A172 (cell line): Measurements from ENCODE around the gene KRT84. TPM values are rescaled to one million over a fixed set of nuclear protein-coding genes. Genes with fewer than 3 reads are reported as not detected.

ENCODE experiments used
- DNase-seq: peaks from one replicate; pipeline ENCODE4 v3.0.0-alpha.2; 2015; ENCODE audit warnings: low spot score
- total RNA-seq: library from RNA; depleted of rRNA; stranded (reverse); fragments of >200 nt; shearing (Covaris generic); gene quantifications from 2 replicates; pipeline ENCODE4 v1.2.3, GENCODE V29; 2014; rRNA removed

Gene KRT84
- total RNA-seq, 1 experiment from 2014 or later = not detected

DNA sequence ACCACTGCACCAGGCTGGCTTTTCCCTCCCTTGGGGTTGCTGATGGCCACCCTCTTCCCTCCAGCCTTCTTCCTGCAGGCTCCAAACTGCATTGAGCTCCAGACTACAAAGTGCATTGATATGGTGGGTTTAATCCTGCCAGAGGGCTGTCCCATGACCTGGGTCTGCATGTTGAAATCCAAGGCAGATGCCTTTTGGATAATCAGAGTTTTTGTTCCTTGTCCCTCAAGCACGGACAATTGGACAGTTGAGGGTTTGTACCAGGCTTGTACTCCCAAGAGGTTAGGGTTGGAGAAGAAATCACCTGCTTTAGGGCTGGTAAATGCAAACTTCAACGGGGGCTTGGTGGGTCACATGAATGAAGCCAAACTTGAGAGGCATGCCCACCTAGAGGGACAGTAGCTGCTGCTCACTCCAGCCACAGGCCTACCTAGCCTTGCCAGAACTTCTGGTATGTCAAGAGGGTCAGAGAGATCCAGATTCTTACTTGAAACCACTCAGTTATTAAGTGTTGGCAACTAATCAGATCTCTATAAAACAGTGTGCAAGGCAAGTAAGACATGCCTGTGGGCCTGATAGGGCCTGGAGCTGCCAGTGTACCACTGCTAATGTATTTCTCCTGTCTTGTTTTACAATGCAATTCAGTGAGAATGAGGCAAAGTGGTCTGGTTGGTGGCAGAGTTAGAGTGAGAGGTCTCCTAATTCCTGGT, 42.5 kb downstream of the KRT84 start:
- DNase-seq = no peak

DNA sequence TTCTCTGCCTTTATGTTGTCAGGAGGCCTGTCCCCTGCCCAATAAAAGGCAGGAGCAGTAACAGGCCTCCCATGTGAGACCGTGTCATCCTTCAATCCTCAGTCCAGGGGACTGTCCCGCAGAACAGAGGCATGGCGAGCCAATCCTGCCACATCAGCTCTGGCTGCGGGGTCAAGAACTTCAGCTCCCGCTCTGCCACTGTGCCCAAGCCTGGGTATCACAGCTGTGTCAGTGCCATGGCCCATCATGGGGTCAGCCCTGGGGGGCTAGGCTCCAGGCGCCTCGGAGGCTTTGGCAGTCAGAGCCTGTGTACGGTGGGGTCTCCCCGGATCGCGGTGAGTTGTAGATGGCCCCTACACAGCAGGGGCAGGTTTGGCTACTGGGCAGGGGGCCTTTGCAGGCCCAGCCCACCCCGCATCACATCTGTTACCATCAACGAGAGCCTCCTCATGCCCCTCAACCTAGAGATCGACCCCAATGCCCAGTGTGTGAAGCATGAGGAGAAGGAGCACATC, 44.3 kb downstream of the KRT84 start:
- DNase-seq = no peak

DNA sequence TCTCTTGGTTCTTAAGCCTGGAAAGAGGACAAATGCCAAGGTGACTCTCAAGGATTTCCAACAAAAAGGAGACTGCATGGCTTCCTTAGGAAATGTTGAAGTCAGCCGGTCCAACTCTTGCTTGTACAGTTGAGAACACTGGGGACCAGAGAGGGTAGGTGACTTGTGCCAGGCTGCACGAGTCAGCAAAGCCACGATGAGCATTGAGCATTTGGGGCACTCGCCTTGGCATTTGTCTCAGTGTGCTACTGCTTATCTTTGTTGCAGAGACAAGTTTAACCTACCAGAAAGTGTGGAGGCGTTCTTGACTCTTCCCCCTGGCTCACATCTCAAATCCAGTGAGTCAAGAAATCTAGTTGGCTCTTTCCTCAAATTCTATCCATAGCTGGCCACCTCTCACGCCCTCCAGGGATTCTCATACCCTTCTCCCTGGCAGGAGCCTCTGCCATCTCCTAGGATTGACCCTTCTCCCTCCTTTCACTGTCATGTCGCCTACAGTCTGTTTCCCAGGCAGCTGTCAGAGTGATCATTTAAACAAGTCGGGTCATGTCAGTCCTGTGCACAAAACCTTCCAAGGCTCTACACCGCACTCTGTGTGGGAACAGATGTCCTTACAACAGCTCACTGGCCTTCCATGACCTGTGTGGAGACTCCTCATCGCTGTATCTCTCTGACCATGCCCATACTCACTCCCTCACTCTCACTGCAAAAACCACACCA, 47.1 kb downstream of the KRT84 start:
- no peak for DNase-seq

DNA sequence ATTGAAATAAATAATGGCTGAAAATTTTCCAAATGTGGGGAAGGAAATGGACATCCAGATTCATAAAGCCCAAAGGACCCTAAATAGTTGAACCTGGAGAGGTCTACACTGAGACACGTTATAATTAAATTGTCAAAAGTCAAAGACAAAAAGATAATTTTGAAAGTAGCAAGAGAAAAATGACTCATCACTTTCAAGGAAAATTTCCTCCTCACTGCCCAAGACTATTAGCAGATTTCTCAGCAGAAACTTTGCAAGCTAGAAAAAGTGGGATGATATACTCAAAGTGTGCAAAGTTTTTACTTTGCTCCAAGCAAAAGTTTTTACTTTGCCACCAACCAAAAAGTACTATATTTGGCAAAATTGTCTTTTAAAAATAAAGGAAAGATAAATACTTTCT, 48.4 kb downstream of the KRT84 start:
- DNase-seq = peak; percentile 40

DNA sequence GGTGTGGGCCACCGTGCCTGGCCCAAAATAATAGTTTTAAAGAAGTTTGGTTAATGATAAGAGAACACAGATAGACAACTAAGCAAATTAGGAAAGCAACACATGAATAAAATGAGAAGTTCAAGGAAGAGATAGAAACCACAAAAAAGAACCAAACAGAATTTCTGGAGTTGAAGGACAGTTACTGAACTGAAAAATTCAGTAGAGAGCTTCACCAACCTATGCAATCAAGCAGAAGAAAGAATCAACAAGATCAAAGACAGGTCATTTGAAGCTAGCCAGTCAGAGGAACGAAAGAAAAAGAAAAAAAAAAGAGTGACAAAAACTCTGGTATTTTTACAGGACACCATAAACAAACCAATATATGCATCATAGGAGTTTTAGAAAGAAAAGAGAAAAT, 48.8 kb downstream of the KRT84 start:
- no peak for DNase-seq

DNA sequence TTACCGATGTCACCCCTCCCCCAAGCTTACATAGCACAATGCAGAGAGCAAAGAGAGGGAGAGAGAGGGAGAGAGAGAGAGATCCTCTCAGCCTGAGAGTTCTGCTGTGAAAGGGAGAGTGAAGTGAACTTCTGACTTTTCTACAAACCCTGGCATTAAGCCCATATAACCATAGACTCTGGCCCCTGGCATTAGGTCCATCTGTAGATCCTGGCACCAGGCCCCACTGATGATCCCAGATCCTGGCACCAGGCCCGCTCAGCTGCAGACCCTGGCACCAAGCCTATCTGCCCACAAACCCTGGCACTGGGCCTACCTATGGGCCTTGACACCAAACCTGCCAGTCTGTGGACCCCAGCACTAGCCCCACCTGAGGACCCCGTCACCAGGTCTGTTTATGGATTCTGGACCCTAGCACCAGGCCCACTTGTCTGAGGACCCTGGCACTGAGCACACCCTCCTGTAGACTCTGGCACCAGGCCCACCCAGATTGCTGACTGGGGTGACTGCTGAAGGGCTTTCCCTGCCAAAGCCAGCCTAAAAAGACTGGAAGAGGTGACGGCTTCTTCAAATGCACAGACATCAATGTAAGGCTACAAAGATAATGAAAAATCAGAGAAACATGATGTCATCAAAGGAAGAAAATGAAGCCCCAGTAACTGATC, 49.7 kb downstream of the KRT84 start:
- DNase-seq = no peak

DNA sequence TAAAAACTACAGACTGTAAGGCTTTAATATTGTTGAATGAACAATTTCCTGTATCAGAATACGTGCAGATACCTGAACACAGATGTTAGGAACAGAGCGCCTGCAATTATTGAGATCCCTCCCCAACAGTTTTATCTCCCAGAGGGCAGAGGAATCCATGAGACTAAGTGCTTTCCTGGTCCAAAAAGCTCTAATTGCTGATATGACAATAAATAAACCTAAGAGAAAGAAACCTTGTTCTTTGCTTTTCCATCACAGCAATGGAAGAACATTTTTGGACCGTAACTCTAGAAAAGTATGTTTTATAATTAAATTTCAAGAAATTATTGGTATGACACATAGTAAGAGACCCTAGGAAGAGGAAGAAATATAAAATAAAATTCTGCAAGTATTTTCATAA, 51.3 kb downstream of the KRT84 start:
- no peak for DNase-seq

DNA sequence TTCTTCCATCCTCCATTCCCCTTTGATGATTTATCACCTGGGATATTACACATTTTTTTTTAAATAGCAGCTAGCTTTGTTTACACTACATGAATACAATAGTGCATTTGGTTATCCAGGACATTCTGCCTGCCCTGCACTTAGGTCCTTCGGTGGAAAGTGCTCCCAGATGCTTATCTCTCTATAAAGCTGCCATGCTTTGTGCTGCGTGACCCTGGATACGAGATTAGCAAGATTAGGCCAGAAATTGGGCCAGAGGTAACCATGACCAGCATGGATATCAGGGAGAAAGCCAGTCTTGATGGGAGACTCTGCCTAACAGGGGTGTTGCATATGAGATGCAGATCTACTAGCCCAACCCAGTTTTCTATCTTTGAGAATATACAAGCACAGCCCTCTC, 52.1 kb downstream of the KRT84 start:
- no peak for DNase-seq

DNA sequence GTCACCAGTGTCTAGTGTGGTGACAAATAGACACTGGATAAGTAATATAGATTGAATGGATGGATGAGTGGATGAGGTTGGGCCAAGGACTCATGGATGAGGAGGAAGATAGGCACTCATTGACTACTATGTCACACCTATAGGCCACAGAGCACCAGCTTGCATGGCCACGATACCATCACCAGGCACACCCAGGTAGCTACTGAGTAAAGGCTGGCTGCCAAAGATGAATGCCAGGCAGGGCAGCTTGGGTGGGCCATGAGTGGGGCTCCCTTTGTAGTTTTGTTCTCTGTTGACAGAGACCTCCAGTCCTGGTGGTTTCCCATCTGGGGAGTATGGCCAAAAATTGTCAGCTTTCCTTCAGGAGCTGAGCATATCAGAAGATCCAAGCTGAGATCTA, 53.1 kb downstream of the KRT84 start:
- no peak for DNase-seq

DNA sequence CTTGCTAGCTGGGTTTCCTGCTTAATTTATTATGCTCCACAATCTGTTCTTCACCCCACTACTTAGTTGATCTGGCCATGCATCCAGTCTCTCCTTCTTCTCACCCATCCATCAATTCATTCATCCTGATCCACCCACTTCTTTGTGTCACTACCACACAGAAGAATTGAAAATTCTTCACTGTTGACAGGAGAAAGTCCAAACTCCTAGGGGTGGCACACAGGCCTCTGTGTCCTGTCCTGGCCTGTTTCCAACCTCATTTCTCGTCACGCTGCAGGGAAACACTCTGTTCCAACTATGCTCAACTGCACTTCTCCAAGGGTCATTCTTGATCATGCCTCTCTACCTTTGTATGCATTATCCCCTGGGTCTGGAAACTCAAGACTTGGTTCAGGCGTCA, 53.6 kb downstream of the KRT84 start:
- no peak for DNase-seq

DNA sequence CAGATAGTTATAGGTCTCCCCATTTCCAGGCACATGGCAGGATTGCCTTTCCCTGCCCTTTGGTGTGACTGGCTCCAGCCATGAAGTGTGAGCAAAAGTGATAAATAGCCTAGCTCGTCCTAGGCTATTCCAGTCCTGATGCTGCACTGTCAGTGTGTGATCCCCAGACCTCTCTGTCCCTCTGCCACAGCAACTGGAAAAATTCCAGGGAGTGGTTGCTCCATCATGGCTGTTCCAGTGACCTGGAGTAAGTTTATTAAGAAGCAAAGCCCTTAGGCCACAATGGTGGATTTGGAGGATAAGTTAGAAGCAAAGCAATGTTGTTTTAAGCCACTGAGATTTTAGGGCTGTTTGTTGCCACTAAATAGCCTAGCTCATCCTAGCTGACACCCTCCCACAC, 54.4 kb downstream of the KRT84 start:
- no peak for DNase-seq

DNA sequence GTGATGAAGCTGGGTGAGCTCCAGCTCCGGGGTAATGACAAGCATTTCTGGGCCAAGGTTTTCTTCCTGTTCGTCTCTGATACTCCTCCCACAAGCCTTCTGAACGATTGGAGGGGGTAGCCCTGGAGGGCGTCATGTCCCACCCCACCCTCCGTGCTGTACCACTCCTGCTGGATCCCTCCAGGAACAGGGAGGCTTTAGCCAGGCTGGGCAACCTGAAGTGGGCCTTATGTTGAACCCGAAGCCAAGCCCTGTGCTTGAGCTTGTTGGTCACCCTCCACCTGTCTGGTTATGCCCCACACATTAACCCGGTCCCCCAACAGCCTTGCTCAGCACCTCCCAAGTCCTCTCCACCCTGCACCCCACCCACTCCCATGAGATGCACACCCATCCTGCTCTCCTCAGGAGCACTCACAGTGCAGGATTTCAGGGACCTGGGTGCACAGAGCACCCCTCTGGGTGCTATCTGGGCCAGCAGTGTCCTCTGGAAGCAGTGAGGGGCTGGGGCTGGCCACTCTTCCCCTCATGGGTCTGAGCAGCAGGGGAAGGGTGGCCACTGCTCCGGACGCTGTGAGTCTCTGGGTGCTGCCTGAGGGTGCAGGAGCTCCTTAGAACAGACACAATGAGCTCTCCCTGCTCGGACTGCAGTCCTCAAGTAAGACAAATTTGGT, 57.5 kb downstream of the KRT84 start:
- no peak for DNase-seq

Other genes starting within 250 kb of the KRT84 start
- gene KRT80, start 193.6 kb downstream of the KRT84 start, total RNA-seq = 65.2 and 75.2 TPM in 2 replicates
- gene KRT7, start 152.4 kb downstream of the KRT84 start, total RNA-seq = 13.8 and 16.1 TPM in 2 replicates
- 1.5 and 1.6 TPM in 2 replicates for gene KRT86, start 111.0 kb downstream of the KRT84 start, total RNA-seq
- gene KRT81, start 94.1 kb downstream of the KRT84 start, total RNA-seq = 59.0 and 66.4 TPM in 2 replicates
- 0.05 and 0.41 TPM in 2 replicates for gene KRT83, start 64.3 kb downstream of the KRT84 start, total RNA-seq
- 0.05 TPM in 1 of 2 replicates, not detected in the other for gene KRT85, start 18.2 kb downstream of the KRT84 start, total RNA-seq
- not detected in 2 replicates for gene KRT82, start 20.7 kb upstream of the KRT84 start, total RNA-seq
- gene KRT75, start 48.7 kb upstream of the KRT84 start, total RNA-seq = 0.07 TPM in 1 of 2 replicates, not detected in the other
- gene KRT6B, start 66.5 kb upstream of the KRT84 start, total RNA-seq = not detected in 2 replicates
- gene KRT6C, start 88.2 kb upstream of the KRT84 start, total RNA-seq = not detected in 2 replicates
- not detected in 2 replicates for gene KRT6A, start 107.6 kb upstream of the KRT84 start, total RNA-seq
- 1.1 and 1.4 TPM in 2 replicates for gene KRT5, start 134.7 kb upstream of the KRT84 start, total RNA-seq
- gene KRT71, start 167.5 kb upstream of the KRT84 start, total RNA-seq = not detected in 2 replicates
- 0.43 TPM in 1 of 2 replicates, not detected in the other for gene KRT74, start 188.2 kb upstream of the KRT84 start, total RNA-seq
- not detected in 2 replicates for gene KRT72, start 215.8 kb upstream of the KRT84 start, total RNA-seq
- not detected in 2 replicates for gene KRT73, start 232.9 kb upstream of the KRT84 start, total RNA-seq